ENCODE results near the gene TBC1D22B.
"Not testable (repeated sequence)": the region's sequence is repeated elsewhere in the genome, so short reads cannot be mapped to it uniquely, and the experiment has no call there.

The TBC1D22B gene

DNA sequence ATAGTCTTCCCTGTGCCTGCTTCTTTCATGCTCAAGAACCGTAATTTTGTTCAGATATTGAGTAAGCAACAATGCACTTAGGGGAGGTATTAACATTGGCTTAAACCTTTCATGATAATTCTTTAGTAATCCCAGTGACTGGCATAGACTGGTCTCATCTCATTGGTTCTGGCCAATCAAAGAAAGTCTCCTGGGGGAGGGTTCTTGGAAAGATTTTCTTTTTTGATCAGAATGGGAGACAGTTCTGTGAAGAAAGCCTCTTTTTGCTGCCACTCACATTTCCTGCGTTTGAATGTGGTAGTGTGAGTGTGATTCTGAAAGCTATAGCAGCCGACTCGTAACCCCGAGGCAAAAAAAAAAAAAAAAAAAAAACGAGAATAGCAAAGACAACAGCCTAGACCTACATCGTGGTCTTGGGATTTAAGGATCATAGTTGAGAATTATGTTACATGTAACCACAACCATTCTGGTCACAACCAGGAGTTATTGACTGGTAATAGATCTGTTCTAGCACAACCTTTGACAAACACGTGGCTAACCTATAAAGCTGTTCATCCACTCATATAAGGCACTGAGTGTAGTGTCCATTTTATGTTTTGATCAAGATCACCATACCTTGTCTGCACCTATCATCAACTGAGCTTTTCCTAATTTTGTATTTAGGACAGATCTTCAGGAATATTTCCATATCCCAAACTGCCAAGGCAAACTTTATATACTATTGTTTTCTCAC, 15.4 kb downstream of the TBC1D22B start:
- no peak for DNase-seq

DNA sequence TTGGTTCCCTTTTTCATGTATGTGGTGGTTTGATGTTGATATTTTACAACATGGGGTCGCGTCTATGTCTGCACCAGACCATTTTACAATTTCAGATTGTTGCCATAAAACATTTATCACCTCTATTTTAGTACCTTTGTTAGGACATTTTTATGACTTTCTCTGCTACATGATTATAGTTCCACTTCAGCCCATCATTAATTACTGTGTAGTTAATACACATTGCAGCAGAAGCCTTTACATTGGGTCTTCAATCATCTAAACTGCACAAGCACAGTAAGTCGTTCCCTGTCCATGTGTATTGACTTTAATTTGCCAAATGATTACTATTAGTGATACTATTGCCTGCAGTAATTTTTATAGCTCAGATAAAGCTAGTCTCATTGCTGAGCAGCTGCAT, 16.1 kb downstream of the TBC1D22B start:
- no peak for DNase-seq

DNA sequence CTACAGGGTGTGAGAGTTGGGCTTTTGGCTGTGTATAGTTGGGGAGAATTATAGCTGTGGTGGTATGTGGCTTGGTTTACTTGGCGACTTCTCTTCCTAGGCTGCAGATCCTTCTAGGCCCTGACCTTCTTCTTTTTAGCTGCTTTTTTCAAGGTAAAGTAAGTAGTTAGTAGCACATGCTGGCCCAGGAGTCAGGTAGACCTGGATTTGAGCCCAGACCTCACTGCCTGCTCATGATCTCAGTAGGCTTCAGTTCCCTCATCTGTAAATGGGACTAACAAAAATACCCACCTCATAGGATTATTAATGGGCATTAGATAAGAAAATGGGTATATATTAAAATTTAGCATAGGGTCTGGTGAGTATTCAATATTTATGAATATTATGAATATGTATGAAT, 17.8 kb downstream of the TBC1D22B start:
- DNase-seq = no peak

DNA sequence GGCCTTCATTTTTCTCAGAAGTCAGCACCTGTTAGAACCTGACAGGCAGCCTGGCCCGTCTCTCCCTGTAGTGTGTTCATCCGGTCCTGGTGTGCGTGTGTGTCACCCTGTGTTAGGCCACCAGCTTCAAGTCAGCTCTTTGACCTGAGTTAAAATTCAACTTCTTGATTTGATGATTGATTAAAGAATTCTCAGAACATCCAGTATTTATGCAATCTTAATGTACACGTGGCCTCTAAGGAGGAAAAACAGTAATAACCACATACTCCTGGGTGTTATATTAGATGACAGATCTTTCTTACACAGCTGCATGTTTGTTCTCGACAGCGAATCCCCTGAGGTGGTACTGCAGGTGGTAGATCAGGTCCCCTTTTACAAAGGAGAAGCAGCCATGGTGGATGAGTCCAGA, 19.4 kb downstream of the TBC1D22B start:
- DNase-seq = no peak

DNA sequence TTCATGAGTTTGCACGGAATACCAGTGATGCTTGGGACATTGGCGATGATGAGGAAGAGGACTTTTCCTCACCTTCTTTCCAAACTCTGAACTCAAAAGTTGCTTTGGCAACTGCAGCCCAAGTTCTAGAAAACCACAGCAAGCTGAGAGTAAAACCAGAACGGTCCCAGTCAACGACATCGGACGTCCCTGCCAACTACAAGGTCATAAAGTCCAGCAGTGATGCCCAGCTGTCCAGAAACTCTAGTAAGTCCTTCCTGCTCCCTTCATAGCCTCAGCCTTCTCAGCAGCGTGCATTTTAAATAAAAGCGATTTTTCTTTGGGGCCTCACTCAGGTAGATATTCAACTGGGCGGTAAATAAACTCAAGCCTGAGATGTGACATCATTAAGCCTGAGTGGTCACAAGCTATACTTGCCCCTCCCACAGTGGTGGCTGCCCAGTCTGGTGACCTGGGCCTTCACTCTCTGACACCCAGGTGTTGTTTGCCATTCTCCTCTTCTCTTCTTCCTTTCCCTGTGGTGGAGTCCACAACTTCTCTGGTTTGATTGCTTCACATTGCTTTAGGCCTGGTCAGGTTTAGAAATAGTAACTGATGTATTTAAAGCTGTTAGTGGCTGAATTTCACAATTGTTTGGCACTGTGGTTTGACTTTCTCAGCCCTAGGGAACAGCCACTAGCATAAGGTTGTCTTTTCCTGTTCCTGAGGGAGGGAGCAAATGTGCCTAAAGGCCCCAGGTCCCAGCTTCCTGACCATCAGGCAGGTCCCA, 22.0 kb downstream of the TBC1D22B start:
- no peak for DNase-seq

DNA sequence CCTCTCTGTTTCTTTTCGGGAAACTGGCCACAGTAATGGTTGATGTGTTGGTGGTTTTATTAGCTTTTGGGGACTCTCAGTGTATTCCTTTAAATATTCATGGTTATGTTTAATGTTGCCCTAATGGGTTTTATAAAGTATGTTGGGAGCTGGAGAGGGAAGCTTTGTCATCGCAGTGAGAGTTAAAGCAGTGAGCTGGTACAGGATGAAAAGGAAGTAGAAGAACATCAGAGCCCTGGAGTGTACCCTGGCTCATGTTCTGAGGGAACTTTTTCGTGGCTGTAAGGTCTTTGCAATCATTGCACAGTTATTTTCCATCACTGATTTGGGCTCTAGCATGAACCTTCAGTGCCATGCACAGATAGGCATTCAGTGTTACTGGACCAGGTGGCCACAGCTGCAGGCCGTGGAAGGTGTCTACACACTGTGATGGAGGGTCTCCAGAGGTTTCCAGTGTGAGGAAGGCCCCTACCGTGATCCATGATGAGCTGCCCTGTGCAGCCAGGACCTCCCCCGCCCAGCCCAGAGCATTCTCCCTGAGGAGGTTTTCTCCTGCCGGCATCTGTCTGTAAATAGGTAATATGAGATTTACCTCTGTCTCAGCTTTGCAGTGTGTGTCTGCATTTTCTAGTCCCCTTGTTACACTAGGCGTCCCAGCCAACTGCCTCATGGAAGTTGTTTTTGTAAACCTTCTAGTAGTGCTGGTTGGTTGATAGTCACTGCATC, 22.8 kb downstream of the TBC1D22B start:
- DNase-seq = no peak

DNA sequence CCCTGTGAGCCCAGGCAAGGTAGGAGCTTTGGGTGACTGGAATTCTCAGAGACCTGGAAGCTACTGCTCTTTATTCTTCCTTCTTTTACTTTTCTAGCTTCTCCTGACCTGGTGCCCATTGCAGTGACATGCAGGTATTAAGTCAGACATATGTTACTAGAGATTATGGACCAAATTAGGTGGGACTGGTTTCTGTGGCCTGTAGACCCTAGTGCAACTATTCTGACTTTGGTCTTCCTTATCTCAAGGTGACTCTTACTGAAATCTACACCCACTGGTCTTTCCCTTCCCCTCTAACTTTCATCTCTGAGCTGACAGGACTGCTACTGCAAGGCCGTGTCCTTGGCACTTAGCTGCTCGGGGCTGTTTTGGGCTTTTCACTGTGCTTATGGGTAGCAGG, 24.8 kb downstream of the TBC1D22B start:
- no peak for DNase-seq

DNA sequence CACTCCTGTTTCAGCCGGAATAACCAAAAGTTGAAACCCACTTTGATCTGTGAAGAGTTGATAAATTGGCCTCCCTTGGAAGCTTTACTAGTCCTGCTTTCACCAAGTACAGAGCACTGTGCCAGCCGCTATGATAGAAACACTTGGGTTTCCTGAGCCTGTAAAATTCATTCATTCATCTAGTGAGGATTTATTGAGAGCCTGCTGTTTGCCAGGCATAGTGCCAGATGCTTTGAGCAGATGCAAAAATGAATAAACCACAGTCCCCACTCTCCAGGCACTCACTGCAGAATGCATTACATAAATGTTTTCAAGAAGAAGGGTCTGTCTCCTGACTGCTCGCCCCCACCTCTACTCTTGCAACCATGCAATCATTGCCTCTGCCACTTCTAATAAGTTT, 25.7 kb downstream of the TBC1D22B start:
- no peak for DNase-seq

DNA sequence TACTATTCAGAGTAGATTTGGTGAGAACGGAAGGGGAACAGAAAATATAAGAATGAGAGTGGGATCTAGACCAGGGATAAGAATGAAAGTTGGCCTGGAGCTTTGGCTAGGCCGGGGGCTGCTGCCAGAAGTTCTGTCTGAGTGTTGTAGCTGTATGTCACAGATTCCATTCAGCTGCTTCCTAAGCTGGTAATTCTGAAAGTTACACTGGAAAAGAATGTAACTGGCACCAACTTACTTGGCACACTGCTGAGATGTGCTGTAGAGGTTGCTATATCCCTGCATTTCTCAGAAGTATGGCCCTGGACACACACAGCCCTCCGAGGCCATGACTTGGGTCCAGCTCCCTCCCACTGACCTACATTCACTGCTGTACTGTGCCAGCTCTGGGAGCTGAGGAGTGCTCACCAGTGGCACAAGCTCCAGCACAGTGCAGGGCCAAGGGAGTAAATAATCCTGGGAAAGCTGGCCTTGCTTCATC, 26.1 kb downstream of the TBC1D22B start:
- no peak for DNase-seq

DNA sequence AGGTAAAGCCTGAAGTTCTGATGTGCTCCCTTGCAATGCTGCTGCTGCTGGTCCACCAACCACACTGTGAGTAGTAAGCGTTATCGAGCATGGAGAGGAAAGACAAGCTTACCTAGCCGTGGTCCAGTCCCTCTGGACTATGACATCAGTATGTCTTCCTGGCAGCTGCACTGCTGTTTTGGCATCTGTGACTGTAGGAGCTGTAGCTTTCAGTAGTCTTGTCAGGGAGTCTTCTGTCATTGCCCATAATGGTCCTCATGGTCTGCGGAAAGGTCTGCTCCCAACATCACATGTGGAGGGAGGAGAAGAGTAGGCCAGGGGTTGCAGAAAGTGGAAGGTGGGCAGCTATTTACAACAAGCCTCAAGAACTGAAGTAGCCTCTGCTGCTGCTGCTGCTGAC, 27.2 kb downstream of the TBC1D22B start:
- no peak for DNase-seq

DNA sequence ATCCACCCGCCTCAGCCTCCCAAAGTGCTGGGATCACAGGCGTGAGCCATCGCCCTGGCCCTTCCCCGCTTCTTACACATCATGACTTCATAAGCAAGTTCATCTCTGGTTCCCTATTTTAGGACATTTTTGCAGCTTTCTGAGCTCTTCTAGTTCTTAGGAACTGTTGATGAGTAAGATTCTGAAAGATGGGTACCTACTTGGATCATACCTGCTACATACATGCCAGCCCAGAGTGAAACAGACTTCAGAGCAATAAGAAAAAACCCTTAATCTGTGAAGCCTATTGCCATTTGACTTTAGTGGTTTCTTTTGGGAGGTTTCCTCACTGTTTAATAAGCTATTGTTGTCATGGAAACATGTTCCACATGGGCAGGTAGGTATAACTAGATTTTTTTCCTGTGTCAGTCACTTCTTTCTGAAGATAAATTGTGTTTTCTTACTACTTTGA, 28.3 kb downstream of the TBC1D22B start:
- DNase-seq = peak; percentile 2

DNA sequence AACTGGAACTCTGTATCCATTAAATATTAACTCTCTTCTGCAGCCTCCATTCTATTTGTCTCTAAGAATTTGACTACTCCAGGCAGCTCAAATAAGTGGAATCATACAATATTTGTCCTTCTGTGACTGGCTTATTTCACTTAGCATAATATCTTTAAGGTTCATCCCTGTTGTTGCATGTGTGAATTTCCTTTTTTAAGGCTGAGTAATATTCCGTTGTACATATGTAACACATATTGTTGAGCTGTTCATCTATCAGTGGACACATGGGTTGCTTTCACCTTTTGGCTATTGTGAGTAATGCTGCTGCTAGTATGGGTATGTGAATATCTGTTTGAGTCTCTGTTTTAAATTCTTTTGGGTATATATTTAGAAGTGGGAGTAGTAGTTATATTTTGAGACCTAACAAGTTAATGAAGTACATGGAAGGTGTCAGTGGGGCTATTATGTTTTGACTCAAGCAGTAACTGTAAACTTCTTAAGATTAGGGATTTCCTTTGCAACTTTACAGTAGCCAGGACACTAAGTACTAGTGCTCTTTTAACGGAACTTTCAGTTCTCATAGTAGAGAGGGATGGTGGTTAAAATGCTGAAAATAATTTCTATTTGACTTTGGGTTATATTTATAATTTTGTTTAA, 30.1 kb downstream of the TBC1D22B start:
- DNase-seq = no peak

DNA sequence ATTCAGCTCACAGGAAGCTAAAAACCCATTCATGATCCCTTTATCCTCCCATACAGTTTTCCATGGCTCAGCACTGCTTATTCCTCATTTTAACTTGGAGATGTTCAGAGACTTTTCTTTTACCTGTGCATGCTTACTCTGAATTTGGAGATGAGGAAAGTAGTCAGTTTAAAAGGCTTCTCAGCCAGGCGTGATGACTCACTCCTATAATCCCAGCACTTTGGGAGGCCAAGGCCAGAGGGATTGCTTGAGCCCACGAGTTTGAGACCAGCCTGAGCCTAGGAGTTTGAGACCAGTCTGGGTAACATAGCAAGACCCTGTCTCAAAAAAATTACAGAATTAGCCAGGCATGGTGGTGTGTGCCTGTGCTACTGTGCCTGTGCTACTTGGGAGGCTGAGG, 30.7 kb downstream of the TBC1D22B start:
- no peak for DNase-seq

DNA sequence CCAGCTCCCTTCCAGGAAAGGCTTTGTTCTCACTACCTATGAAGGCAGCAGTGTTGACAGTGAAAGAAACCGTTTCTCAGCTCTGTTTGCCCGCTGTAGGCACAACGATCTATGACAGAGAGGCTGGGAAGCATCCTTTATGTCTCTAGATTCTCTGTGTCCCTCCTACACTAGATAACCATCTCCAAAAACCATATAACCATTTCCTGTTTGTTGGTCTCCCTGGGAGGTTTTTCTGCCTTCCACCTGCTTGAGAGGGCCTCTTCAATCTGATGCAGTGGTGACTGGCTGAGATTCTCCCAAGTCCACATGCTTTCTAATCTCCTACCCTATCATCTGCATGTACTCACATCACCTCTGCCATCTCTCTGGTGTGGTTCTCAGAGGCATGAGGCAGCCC, 32.4 kb downstream of the TBC1D22B start:
- DNase-seq = peak; percentile 17

DNA sequence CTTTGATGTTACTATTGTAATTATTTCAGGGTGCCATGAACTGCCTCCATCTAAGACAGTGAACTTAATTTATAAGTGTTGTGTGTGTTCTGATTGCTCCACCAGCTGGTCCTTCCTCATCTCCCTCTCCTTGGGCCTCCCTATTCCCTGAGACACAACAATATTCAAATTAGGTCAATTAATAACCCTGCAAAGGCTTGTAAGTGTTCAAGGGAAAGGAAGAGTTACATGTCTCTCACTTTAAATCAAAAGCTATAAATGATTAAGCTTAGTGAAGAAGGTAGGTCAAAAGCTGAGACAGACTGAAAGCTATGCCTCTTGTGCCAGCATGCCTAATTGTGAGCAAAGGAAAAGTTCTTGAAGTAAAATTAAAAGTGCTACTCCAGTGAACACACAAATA, 35.9 kb downstream of the TBC1D22B start:
- DNase-seq = no peak

DNA sequence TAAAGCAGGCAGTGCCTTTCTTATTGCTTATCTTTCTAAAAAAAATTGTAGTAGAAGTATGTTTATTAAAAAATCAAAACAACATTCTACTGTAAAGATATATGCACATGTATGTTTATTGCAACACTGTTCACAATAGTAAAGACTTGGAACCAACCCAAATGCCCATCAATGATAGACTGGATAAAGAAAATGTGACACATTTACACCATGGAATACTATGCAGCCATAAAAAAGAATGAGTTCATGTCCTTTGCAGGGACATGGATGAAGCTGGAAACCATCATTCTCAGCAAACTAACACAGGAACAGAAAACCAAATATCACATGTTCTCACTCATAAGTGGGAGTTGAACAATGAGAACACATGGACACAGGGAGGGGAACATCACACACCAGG, 40.1 kb downstream of the TBC1D22B start:
- DNase-seq = not testable (repeated sequence)

DNA sequence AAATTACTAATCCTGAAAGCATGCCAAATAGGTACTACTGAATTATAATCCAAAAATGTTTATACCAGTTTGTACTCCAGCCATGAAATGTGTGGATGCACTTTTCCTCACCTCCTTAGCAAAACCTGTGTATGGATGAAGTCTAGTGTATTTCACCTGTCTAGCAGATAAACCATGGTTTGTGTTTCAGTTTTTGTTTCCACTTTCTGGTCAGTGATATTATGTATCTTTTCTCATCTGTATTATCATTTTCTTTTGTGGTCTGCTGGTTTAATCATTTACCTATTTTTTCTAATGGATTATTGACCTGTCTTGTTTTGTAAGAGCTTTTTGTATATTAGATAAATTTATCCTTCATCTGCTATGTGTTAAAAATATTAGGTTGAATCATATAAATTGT, 41.4 kb downstream of the TBC1D22B start:
- DNase-seq = no peak

DNA sequence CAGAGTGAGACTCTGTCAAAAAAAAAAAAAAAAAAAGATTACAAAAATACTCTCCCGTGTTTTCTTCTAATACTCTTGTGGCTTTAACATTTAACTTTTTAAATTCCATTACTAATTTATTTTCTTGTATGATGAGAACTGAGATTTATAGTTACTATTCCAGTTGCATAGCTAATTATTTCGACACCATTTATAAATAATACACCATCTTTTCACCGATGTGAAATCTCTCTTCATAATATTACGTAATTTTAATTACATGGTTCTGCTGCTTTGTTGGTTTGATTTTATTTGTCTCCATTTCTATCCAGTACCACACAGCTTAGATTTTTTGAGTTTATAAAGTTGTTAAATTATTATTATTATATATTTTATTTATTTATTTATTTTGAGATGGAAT, 42.4 kb downstream of the TBC1D22B start:
- DNase-seq = no peak

DNA sequence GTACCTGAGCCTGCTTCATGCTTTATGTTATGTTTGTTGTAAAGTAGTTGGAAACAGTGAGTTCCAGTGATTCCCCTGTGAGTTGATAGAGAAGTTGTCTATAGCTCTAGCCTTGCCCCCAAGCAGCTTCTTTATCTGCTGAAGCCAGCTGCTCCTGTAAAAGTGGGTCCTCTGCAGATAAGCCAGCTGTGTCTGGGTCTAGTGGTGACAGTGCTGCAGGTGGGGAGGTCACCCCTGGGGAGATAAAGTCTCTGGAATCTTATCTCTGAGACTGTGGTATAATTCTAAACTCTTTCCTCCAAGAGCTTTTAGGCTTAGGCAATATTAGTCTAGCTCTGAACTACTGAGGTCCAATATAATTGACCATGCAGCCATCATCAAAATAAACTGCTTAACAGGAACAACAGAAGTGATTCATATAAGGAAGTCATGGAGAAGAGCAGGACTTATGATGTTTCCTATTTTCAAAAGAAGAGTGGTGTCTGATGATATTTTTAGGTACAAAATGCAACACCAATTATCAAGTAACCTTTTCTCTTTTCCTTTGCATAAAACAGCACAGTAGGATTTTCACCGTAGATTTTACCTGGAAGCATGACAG, 44.6 kb downstream of the TBC1D22B start:
- DNase-seq = no peak

DNA sequence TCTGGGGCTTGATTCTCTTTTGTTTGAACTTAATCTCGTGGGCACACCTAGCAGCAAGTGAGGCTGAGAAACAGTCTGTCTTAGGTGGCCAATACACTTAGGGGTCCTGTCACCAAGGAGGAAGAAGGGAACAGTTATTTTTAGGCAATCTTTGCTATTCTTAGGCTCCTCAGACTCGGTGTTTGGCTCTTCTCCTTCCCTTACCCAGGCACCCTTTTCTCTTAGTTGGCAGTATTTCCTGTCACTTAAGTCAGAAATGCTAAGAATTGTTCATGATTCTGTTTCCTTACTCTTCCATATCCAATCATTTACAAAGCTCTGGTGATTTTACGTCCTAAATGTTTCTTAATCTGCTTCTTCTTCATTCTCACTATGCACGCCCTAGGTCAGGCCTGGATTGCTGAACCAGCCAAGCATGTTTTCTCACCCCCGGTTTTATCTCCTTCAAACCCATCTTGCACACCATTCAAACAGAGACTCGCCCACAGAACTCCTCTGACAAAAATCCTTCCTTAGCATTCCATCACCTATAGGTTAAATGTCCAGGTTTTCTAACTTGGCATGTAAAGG, 45.6 kb downstream of the TBC1D22B start:
- no peak for DNase-seq

DNA sequence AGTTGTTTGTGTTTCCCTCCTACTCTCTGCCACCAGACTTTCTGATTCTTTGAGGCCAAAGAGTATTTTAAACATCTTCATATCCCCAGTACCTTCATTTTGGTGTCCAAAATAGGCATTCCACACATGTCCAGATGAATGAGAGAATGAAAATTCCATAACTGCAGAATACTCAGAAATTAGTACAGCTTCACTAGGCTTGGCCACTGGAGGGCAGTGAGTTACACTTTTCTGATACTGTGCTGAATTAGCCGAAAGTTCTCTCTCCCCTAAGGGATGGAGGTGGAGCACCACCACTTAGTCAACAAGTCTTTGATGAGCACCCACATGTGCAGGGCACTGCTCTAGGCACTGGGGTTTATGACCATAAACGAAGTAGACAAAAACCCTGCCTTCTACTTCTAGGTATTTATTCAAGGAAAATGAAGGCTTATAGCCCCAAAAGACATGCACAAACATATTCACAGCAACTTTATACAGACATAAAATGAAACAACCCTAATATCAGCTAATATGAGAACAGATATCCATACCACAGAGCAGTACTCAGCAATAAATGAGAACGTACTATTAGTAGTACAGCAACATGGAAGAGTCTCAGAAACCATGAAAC, 46.4 kb downstream of the TBC1D22B start:
- peak; percentile 30 for DNase-seq

DNA sequence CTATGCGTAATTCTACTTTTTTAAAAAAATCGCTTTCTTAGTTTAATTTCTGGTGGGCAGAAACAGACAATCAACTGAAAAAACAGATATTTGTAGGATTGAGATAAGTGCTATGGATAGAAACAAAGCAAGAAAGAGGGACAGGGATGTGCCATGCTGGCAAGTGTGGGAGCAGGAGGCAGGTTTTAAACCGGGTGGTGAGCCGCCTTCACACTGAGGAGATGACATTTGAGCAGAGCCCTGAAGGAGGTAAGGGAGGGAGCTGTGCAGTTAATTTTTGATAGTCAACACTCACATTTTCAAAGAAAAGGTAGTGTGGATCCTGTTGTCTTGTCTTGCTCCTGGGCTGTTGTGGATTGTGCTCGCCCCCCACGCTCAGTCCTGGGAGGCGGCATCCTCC, 47.2 kb downstream of the TBC1D22B start:
- no peak for DNase-seq

Data from DMS53 (cell line).